ENCODE data around the gene RUNX1. TPM values are rescaled to one million over a fixed set of nuclear protein-coding genes. Genes with fewer than 3 reads are reported as not detected.

The RUNX1 gene
- total and polyA plus RNA-seq, 10 of the 15 experiments (the other 5 are each of a cell fraction or from before 2014, with no cell fraction given), result 0.90 to 15.2 (median 4.1) TPM

DNA sequence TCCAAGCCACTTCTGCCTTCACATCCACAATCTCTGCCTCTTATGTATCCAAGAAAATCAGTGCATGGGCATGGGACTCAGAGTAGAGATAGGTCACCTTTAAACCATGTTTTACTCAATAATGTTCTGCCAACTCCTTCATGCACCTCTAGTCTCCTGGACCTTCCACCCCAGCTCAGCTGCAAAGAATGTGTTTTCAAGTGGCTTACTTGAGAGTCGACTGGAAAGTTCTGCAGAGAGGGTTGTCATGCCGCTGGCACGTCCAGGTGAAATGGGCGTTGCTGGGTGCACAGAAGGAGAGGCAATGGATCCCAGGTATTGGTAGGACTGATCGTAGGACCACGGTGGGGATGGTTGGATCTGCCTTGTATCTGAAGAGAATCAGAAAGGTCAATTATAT lies 250.0 kb downstream of the RUNX1 start (continued):
- TF ChIP-seq RCOR1 (conservative IDR thresholded peaks at IDR 0.05; ENCODE audit: low read depth, low read length) (no peak), ESRRA (IDR thresholded peaks at IDR 0.05; ENCODE audit: low read length) (no peak), ZZZ3 (IDR thresholded peaks at IDR 0.05; ENCODE audit: control insufficient read depth, insufficient read length, low read depth) (no peak)

DNA sequence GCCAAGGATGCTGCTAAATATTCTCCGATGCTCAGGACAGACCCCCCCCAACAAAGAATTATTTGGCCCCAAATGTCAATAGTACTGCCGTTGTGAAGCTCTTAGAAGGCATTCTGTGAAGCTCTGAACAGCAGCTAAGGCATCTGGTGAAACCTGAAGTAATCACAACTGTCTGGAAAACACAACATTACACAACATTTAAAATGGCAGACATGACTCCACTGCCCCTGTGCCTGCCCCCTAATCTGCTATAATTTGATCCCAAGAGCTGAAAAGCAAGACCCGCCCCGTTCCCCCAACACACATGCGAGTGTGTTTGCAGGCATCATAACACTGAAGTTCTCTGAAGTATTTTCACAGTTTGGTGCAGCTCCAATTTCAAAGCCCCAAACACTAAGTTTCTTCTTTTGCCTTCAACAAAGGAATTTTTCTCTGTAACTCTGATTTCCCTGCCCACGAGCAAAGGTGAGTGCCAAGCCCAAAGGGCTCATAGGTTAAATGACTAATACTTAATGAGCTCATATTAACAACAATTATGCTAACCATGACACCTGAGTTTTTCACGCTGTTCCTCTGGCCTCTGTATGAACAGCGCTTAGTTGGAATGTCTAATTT lies 251.1 kb downstream of the RUNX1 start:
- Histone ChIP-seq H4K20me1 (ENCODE audit: control insufficient read depth, insufficient read depth) (no peaks in the 10 kb centered on the region), H3K36me3 (ENCODE audit: control insufficient read depth in 2 of 2, insufficient read depth in 2 of 2, low read length in 1 of 2) (no peaks in the 10 kb centered on the region; a peak in 2 of 4 replicates), H3K4me1 (ENCODE audit: control insufficient read depth, insufficient read depth, low read length) (peaks cover 3% of the 10 kb centered on the region; the same call in 1 of the 2 replicates), H3K4me2 (ENCODE audit: control insufficient read depth, insufficient read depth) (no peak overlapping the region), H2AFZ (ENCODE audit: control insufficient read depth, low read depth, low read length) (no peak overlapping the region), H3K27me3 (replicated peaks in 1 of 2; ENCODE audit: control insufficient read depth in 2 of 2, insufficient read depth in 2 of 2, low read length in 1 of 2) (no peaks in the 10 kb centered on the region), H3K27ac (ENCODE audit: control insufficient read depth, insufficient read depth) (no peak overlapping the region), H3K4me3 (no peak overlapping the region), H3K9ac (ENCODE audit: control insufficient read depth, insufficient read depth, low read length) (no peak overlapping the region), H3K79me2 (ENCODE audit: control insufficient read depth, insufficient read depth, low read length) (no peaks in the 10 kb centered on the region), H3K9me3 (replicated peaks; ENCODE audit: control insufficient read depth, insufficient read depth, low read length) (no peaks in the 10 kb centered on the region)
- ATAC-seq, result no peak
- in situ Hi-C loops (cut with MboI) (no loop called here), intact Hi-C loops (cut with micrococcal nuclease; ENCODE audit: unreplicated experiment) (no loop called here)
- POLR2A ChIA-PET, result no interaction called here
- RAD21 ChIA-PET (ENCODE audit: unreplicated experiment), result interaction anchor here (1.0 to 1.1 kb wide), 2 partner anchors 52 to 1303 kb away, joined by 3 read pairs; no protein-coding TSS in a partner anchor
- WGBS (ENCODE audit: insufficient coverage, insufficient replicate concordance, low lambda C conversion rate, missing lambda C conversion rate), result 91% methylated on average over 8 of the region's 8 CpGs
- BruUV-seq (replicated peaks), result no TSS peak
- DNase-seq (ENCODE audit: low read depth, low spot score), result no peak
- no peak for FAIRE-seq
- SMC1A ChIA-PET (ENCODE audit: uncharacterized antibody, unreplicated experiment), result interaction anchor here (1.3 kb wide), 1 partner anchor 166 kb away, joined by 4 read pairs; no protein-coding TSS in a partner anchor
- CTCF ChIA-PET, result interaction anchor here (1.2 kb wide), 1 partner anchor 37 kb away, joined by 3 read pairs; no protein-coding TSS in a partner anchor
- no peak for TF ChIP-seq ETV6 (conservative IDR thresholded peaks at IDR 0.05 in 1 of 2, IDR thresholded peaks at IDR 0.05 in 1 of 2; ENCODE audit: borderline replicate concordance in 1 of 2, low read depth in 1 of 2)
- no peak for TF ChIP-seq ZNF274 (IDR thresholded peaks at IDR 0.05; ENCODE audit: insufficient read depth, insufficient read length)
- TF ChIP-seq IRF4 (IDR thresholded peaks at IDR 0.05; ENCODE audit: low read depth, low read length), result no peak
- no peak for TF ChIP-seq YY1 (IDR thresholded peaks at IDR 0.05; ENCODE audit: low read depth, low read length)
- no peak for TF ChIP-seq HDGF (IDR thresholded peaks at IDR 0.05)
- no peak for TF ChIP-seq CHD1 (IDR thresholded peaks at IDR 0.05; ENCODE audit: low read depth, low read length)
- no peak for TF ChIP-seq RBBP5 (conservative IDR thresholded peaks at IDR 0.05)
- TF ChIP-seq RCOR1 (conservative IDR thresholded peaks at IDR 0.05; ENCODE audit: low read depth, low read length), result no peak
- TF ChIP-seq NR2F1 (conservative IDR thresholded peaks at IDR 0.05), result no peak

Data from GM12878 (cell line).